ENCODE measurements around the gene RSPO4.

Gene RSPO4

GRCh38 chr20:958936-959815 is 42.9 kb downstream of the RSPO4 start:
- no peaks in the 10 kb centered on the region for H3K9me3 ChIP-seq (ENCODE audit: insufficient read depth, low read length)
- no peak overlapping the region for H3K27ac ChIP-seq (ENCODE audit: low read length)
- H3K79me2 ChIP-seq (ENCODE audit: low read length): no peaks in the 10 kb centered on the region
- no peaks in the 10 kb centered on the region for H3K36me3 ChIP-seq (replicated peaks; ENCODE audit: low read depth, low read length)
- no peak for TF ChIP-seq EZH2phosphoT487 (IDR thresholded peaks at IDR 0.05; ENCODE audit: low read depth)
- TF ChIP-seq CTCF (IDR thresholded peaks at IDR 0.05; ENCODE audit: low read depth, low read length): no peak
- no peak overlapping the region for H3K9ac ChIP-seq (ENCODE audit: low read length)
- H3K27me3 ChIP-seq (ENCODE audit: low read depth, low read length): peaks cover 27% of the 10 kb centered on the region; the same call in 1 of the 2 replicates
- H3K4me1 ChIP-seq (ENCODE audit: low read length): no peaks in the 10 kb centered on the region
- no peak overlapping the region for H3K4me2 ChIP-seq (ENCODE audit: low read length)
- H4K20me1 ChIP-seq (ENCODE audit: insufficient read depth, low read length): no peaks in the 10 kb centered on the region
- H3K4me3 ChIP-seq (ENCODE audit: low read length): no peak overlapping the region
- no peak overlapping the region for H2AFZ ChIP-seq (ENCODE audit: low read depth, low read length)

GRCh38 chr20:957544-957943 is 44.6 kb downstream of the RSPO4 start:
- H4K20me1 ChIP-seq (ENCODE audit: insufficient read depth, low read length): no peaks in the 10 kb centered on the region
- no peak for TF ChIP-seq EZH2phosphoT487 (IDR thresholded peaks at IDR 0.05; ENCODE audit: low read depth)
- no peak for TF ChIP-seq CTCF (IDR thresholded peaks at IDR 0.05; ENCODE audit: low read depth, low read length)
- no peak overlapping the region for H3K4me3 ChIP-seq (ENCODE audit: low read length)
- H2AFZ ChIP-seq (ENCODE audit: low read depth, low read length): no peak overlapping the region
- no peaks in the 10 kb centered on the region for H3K36me3 ChIP-seq (replicated peaks; ENCODE audit: low read depth, low read length)
- peaks cover 25% of the 10 kb centered on the region; the same call in 1 of the 2 replicates for H3K27me3 ChIP-seq (ENCODE audit: low read depth, low read length)
- no peaks in the 10 kb centered on the region for H3K9me3 ChIP-seq (ENCODE audit: insufficient read depth, low read length)
- H3K4me2 ChIP-seq (ENCODE audit: low read length): no peak overlapping the region
- H3K9ac ChIP-seq (ENCODE audit: low read length): no peak overlapping the region
- H3K79me2 ChIP-seq (ENCODE audit: low read length): no peaks in the 10 kb centered on the region
- H3K27ac ChIP-seq (ENCODE audit: low read length): no peak overlapping the region
- H3K4me1 ChIP-seq (ENCODE audit: low read length): no peaks in the 10 kb centered on the region

GRCh38 chr20:956330-956951 is 45.7 kb downstream of the RSPO4 start:
- no peak overlapping the region for H3K27ac ChIP-seq (ENCODE audit: low read length)
- no peak overlapping the region for H3K4me3 ChIP-seq (ENCODE audit: low read length)
- peaks cover 20% of the 10 kb centered on the region; the same call in 1 of the 2 replicates for H3K27me3 ChIP-seq (ENCODE audit: low read depth, low read length)
- no peaks in the 10 kb centered on the region for H3K4me1 ChIP-seq (ENCODE audit: low read length)
- no peak overlapping the region for H2AFZ ChIP-seq (ENCODE audit: low read depth, low read length)
- H3K9me3 ChIP-seq (ENCODE audit: insufficient read depth, low read length): no peaks in the 10 kb centered on the region
- TF ChIP-seq CTCF (IDR thresholded peaks at IDR 0.05; ENCODE audit: low read depth, low read length) (peak; percentile 100), EZH2phosphoT487 (IDR thresholded peaks at IDR 0.05; ENCODE audit: low read depth) (no peak)
- no peaks in the 10 kb centered on the region for H3K79me2 ChIP-seq (ENCODE audit: low read length)
- H3K9ac ChIP-seq (ENCODE audit: low read length): no peak overlapping the region
- H4K20me1 ChIP-seq (ENCODE audit: insufficient read depth, low read length): no peaks in the 10 kb centered on the region
- H3K36me3 ChIP-seq (replicated peaks; ENCODE audit: low read depth, low read length): no peaks in the 10 kb centered on the region
- H3K4me2 ChIP-seq (ENCODE audit: low read length): peak overlapping the region; percentile 26

- Histone ChIP-seq H3K79me2 (ENCODE audit: low read length) (no peaks in the 10 kb centered on the region), H3K9ac (ENCODE audit: low read length) (no peak overlapping the region), H3K4me3 (ENCODE audit: low read length) (no peak overlapping the region), H3K36me3 (replicated peaks; ENCODE audit: low read depth, low read length) (no peaks in the 10 kb centered on the region), H4K20me1 (ENCODE audit: insufficient read depth, low read length) (no peaks in the 10 kb centered on the region), H3K4me1 (ENCODE audit: low read length) (no peaks in the 10 kb centered on the region), H3K27ac (ENCODE audit: low read length) (no peak overlapping the region), H2AFZ (ENCODE audit: low read depth, low read length) (no peak overlapping the region), H3K4me2 (ENCODE audit: low read length) (no peak overlapping the region), H3K27me3 (ENCODE audit: low read depth, low read length) (peaks cover 20% of the 10 kb centered on the region; the same call in 1 of the 2 replicates), H3K9me3 (ENCODE audit: insufficient read depth, low read length) (no peaks in the 10 kb centered on the region)
- no peak for TF ChIP-seq EZH2phosphoT487 (IDR thresholded peaks at IDR 0.05; ENCODE audit: low read depth)
- no peak for TF ChIP-seq CTCF (IDR thresholded peaks at IDR 0.05; ENCODE audit: low read depth, low read length)
Measured at GRCh38 chr20:955656-956055, 46.5 kb downstream of the RSPO4 start.
